T follicular helper cell (primary cell): ENCODE results near the gene TRMT10B.
A peak's percentile ranks its signal among the peaks of the same experiment; 100 is the strongest.

ENCODE experiments used
- DNase-seq: peaks from one replicate; pipeline ENCODE4 v3.0.0-alpha.2; 2020; ENCODE audit warnings: low read depth
- total RNA-seq, 2 experiments: gene quantifications; one replicate each; lab custom pipeline; 2026; lab: John Stamatoyannopoulos, UW

Gene TRMT10B, protein sequence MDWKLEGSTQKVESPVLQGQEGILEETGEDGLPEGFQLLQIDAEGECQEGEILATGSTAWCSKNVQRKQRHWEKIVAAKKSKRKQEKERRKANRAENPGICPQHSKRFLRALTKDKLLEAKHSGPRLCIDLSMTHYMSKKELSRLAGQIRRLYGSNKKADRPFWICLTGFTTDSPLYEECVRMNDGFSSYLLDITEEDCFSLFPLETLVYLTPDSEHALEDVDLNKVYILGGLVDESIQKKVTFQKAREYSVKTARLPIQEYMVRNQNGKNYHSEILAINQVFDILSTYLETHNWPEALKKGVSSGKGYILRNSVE
- 11.4 to 17.3 reads per million in 2 experiments for total RNA-seq

DNA sequence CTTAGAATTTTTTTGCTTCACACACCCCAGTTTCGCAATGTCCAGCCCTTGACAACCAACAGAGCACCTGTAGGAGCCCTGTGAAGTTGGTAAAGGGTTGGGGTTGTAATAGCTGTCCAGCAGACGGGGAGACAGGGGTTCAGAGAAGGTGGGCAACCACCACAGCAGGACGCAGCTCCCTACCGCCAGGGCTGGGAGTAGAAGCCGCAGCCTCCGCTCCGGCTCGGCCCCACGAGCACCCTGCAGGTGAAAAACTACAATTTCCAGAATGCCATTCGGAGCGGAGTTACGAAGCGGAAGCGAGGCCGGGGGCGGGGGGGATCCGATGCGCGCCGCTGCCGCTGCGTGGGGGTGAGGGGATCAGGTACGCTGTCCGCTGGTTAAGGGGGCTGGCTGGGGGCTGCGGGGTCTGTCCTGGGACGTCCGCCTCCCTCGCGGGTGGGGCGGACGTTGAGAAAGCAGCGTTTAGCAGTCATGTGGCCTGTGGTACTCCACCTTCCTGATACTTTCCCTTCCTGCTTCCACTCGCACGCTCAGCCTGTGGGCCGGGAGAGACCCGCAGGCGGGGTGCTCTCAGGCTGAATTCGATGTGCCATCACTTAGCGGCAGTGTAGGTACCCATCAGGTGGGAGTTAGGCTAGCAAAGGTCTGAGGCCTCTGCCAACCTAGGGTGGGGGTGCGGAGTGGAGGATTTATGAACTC, at the start of gene TRMT10B:
Gene TRMT10B (plus strand): TSS at position 317 of the 702 bp plus-strand sequence. CDS start 8,127 bp downstream, outside the sequence.
- DNase-seq = peak; percentile 56

DNA sequence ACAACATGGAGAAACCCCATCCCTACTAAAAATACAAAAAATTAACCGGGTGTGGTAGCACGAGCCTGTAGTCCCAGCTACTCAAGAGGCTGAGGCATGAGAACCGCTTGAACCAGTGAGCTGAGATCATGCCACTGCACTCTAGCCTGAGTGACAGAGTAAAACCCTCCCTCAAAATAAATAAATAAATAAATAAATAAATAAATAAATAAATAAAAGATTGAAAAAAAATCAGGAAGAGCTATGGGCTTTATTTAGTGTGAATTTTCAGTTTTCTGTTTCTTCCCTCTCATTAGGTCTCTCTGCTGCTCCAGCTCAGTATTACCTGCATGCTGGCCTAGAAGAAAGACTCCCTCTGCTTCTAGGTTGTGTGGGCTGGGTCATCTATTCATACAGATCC, 47.8 kb upstream of the TRMT10B start:
- no peak for DNase-seq

DNA sequence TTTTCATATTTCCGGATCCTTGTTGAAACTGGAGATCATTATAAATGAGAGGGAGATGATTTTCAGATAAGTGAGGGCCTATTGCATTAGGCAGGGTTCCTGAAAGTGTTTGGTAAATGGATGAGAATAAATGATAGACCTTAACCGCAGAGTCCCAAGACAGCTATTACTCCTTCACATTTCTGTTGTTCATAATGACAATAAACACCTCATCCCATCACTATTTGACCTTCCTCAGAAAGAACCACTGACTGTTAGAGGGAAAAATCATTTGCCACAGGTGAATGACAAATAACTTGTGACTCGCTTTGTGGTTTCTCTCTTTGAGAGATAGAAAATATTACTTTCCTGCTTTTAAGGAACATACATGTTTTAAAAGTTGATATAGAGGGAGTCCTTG, 47.3 kb upstream of the TRMT10B start:
- DNase-seq = no peak

DNA sequence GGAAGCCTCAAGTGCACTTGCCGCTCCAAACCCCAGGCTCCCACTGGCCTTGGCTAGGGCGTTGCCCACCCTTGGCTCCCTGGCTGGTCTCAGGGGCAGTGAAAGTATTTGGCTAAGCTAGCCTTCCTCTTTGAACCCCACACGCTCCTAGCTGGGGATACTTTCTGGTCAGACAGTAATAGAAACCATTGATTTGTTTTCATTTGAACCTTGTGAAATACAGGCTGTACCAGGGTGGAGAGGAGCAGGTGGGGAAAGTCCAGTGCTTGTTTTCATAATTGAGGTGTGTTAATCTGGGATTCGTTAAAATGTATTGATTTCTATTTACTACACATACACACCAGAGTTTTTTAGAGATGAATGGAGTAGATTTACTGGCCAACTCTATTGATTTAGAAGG, 45.9 kb upstream of the TRMT10B start:
- DNase-seq = no peak

DNA sequence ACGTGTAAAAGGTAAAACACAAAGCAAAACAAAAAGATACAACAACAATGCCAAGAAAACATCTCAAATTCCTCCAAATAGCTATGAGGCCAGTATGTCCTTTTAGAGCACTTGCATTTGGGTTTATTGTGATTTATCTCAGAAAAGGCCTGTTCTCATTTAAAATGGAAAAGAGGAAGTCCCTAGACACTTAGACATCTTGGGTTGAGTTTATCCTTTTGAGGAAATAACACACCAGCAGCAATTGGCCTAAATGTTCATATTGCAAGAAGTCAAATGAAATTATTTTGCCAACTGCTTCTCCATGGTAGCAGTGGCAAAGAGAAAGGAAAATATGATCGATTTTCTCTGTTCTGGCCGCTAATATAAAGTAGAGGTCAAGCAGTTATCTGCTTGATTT, 43.6 kb upstream of the TRMT10B start:
- no peak for DNase-seq

DNA sequence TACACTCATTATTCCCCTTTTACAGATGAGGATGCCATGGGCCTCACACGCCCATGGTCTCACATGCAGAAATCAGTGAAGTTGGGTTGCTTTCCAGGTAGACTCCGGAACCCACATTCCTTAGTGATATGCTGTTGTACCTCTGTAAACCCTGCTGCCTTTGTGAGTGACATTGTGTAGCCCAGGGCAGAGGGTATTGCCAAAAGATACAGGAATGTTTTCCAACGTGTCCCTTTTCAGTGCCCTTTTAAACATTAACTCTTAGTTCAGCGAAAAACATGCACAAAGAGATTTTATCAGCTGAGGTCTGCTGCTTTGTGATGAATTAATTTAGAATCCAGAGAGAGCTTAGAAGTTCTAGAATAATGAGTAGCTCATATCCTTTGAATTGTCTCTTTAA, 38.3 kb upstream of the TRMT10B start:
- DNase-seq = no peak

DNA sequence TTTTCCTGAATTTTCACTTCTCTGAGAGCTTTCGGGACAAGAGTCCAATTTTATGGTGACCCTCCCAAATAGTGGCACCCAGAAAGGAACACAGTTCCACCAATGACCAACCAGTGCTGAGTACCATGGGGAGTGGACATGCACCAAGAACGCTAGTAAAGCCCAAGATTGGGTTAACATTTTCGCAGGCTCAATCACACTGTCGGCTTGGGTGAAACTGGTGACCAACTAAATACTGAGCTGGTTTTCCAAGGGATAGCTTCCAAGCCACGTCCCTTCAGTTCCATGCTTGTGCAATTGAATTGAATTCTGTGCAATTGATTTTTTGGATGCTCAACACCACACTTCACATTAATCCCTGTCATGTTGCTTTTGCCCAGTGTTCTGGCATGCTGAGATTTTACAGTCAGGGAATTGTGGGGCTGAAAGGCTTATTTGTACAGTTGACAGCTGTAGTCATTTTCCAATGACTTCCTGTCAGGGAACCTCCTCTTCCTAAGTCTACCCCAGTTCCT, 37.6 kb upstream of the TRMT10B start:
- no peak for DNase-seq

DNA sequence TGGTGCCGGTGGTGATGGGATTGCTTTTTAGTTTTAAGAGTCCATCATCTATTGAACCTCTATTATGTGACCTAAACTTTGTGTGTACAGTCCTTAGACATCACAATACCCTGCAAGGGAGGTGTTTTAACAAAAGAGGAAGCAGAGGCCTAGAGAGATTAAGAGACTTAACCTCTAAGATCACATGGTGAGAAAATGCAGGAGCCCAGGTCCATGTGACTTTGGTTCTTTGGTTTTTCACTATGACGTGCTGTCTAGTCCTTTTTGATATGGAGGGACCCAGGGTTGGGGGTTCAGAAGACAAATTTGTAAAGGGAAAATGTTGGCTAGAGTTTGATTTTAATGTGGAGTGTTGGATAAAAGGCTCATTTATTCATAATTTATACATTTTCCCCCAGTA, 34.1 kb upstream of the TRMT10B start:
- DNase-seq = no peak

DNA sequence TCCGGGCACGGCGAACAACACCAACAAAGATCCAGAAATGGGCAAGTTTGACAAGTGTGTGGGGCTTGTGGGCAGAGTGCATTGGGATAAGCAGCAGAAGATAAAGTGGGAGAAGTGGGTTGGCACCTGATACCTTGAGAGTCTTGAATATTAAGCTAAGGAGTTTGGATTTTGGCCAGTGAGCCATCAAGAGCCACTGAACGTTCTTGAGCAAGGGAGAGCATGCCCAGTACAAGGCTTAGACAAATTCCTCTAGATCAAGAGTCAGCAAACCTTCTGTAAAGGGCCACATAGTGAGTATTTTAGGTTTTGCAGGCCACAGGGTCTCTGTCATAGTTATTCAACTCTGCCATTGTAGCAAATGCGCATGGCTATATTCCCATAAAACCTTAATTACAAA, 26.6 kb upstream of the TRMT10B start:
- DNase-seq = no peak

DNA sequence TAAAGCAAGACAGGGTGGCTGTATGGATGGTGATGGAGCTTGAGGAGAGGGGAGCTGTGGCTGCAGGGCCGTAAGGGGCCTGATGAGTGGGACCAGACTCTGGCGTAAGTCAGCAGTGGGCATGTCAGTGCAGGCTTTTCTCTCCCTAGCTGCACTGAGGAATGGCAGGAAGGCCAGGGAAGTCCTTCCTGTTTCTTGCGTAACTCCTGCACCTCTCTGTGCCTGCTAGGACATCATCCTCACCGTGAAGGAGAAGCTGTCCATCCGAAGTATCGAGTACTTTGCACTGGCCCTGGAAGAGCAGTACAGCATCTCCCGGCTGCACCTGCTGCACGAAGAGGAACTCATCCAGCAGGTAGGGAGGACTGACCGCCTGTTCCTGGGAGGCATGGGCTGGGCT, 24.1 kb upstream of the TRMT10B start:
- DNase-seq = no peak

DNA sequence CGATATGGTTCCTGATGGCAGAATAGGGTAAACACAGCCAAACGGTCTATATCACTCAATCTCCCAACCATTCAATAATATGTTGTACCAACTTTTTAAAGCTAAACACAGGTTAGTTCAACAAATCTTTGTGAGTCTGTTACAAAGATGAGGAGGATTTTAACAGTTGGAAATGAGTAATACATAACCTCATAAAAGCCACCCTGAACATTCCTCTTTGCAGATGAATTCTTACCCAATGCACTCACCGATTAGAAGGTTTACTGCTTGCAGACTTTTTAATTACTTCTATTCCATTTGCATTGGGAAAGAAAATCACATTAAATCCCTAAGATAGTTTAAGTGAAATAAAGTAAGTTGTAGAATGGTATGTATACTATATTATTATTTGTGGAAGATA, 23.3 kb upstream of the TRMT10B start:
- DNase-seq = no peak

DNA sequence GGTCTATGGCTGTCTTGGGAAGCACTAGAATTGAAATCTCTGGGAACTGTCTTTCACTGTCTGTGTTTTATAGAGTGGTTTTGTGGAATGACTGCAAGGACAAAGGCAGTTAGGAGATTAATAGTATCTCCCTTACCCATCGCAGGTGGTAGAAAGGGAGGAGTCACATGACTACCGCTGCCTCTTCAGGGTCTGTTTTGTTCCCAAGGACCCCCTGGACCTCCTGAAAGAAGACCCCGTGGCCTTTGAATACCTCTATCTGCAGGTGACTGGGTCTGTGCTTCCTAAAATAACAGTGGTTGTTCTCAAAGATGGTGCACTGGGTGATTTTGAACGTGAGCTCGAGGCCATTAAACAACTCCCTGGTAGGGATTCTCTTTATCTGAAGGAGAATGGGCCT, 22.8 kb upstream of the TRMT10B start:
- DNase-seq = no peak

DNA sequence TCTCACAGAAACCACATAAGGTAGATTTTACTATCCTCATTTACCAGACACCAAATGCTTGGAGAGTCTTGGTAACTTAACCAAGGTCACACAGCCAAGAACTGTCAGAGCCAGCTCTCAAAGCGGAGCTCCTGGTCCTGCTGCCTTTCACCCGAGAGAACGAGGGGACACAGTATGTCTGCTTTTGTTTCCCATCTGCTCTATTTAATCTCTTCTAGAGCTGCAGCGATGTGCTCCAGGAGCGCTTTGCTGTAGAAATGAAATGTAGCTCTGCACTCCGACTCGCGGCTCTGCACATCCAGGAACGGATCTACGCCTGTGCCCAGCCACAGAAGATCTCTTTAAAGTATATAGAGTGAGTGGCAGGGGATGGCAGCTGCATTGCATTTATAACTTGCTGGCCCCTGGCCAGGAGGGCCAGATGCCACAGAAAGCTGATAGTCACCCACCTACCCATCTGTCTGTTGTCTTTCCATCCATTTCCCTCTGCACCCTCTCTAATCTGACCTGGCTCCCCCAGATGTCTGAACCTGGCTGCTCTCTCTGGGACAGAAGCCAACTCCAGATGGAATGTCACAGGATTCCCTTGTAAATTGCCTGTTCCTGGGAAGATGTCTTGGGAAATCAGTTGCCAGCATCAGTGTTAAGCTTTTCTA, 21.4 kb upstream of the TRMT10B start:
- no peak for DNase-seq

DNA sequence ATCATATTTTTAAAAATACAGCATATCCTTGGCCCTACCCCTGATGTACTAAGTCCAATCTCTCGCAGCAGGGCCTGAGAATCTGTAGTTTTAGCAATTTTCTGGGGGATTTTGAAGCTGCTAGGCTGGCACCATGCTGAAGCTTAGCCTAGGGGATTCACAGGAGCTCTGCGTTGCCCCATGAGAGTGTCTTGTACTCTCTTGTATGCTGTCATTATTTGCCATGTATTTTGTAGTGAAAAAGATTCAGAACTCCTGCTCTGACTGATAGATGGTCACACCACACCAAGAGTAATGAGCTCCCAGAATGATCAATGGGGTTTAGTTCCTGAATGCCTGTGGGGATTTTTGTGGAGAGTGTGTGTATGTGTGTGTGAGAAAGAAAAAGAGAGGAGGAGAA, 20.7 kb upstream of the TRMT10B start:
- DNase-seq = no peak

DNA sequence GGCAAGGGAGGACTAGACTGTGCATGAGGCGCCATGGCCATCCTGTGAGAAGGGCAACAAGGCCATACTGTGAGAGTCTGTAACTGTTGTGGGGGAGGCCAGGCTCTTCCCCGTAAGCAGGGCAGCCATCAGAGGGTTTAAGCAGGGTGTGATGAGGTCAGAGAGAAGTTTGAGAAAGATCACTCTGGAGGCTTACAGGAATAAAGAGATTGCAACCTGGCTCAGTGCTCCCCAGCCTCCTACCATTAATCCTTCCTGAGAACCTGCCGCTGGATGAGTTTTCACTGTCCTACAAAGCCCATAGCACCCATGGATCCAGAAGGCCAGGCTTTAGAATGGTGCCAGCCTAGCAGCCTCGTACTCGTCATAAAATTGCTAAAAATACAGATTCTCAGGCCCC, 14.4 kb upstream of the TRMT10B start:
- no peak for DNase-seq

DNA sequence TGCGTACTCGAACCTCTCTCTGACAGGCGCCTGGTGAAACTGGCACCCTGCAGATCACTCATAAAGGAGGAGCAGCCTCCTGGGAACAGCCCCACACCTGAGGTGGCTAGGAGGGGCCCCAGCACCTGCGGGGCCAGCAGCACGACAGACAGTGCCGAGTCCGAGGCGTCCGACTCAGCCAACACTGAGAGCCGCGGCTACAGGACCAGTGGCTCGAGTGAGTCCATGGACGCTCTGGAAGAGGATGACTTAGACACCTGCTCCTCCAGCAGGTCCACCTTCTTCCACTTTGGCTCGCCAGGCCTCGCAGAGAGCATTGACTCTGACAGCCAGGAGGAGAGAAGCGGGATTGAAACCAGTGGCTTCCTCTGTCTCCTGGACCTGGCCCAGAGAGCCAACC, 13.5 kb upstream of the TRMT10B start:
- no peak for DNase-seq

DNA sequence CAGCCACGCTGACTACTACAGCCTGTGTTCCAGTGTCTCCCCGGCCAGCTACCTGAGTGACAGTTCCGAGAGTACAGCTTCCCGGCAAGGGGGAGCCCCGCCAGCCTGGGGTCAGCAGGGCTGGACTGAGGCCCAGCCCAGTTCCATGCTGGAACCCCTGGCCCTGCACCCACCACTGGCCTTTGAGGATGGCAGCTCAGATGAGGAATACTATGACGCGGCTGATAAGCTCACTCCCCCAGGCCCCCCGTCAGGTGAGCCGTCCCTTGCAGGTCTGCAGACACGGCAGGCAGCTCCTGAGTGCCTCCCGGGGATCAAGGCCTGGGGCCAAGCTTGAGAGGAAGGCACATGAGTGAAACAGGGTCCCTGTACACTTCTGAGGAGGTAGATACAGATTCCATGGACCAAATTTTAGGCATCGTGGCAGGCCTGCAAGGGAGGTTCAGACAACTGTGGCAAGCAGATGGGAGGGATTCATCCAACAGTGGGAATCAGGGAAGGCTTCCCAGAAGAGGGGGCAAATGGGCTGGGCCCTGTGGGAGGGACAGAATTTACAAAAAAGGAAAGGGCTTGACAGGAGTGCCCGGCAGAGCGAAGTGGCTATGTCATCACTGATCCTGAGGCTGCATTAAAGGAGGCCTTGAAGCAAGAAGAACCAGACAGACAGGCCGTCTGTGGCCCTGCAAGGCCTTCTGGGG, 12.8 kb upstream of the TRMT10B start:
- DNase-seq = no peak

DNA sequence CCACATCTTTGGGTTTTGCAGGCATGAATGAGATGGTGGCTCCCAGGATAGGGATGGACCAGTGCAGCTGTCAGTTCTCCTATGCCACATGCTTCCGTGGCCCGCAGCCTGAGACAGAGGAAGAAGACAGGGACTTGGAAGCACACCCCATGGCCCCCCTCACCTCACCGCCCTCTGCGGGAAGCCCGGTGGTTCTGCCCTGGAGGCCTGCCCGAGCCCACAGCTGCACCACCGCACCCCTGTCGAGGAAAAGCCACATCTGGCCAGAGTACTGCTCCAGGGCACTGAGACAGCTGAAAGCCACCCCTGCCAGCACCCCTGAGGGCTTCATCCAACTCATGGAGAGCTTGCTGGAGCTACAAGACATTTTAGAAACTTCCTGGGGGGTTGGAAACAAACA, 7.6 kb upstream of the TRMT10B start:
- DNase-seq = no peak

DNA sequence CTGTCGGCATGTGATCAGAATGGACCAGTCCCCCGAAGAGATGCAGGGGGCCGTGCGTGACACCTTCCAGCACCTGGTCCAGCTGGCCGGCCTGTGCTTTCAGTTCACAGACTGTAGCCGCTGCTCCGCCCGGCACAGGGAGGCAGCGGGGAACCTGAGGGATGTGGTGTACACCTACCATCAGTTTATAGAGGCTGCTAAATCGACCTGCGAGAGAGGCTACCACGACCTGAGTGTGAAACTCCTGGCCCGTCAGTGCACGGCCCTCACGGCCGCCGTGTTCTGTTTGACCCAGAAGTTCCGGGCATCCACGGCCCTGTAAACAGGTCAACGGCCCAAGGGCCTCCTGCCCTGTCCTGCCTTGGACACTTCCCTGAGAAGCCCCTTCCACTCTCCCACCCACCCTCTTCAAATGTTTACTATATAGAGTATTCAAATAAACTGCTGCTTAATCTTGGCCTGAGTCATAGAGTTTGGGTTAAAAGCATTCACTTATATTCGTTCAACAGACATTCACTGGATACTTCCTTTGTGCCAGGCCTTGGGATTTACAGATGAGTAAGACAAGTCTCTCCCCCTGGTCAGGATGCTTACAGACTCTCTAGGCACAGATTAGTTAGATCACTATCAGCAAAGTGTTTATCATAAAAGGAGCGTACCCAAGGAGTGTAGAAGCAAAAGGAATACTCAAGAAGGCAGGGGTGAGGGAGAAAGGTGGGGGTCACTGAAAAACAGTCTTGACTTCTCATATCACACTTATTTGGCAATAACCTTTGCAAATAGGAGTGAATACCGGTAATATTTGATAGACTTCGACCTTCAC, 6.9 kb upstream of the TRMT10B start:
- no peak for DNase-seq

DNA sequence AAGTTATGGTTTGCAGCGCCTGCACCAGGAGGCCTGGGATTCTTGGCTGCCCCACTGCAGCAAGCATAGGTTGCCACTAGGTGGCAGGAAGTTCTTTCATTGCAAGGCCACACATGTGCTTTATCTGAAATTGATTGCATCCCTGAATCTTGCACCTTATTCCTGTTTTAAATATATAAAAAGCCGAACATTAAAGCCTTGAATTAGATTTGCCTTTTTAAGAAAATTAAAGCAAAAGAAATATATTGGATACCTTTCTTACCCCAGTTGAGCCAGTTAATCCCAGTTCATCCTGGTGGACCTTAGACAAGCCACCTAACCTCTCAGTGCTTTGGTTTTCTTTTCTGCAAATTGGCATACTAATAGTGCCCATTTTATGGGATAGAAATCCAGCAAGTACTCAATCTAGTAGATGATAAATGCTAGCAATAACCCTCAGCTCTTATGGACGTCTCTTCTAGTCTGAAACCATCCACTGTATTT, 6.3 kb upstream of the TRMT10B start:
- peak; percentile 26 for DNase-seq

DNA sequence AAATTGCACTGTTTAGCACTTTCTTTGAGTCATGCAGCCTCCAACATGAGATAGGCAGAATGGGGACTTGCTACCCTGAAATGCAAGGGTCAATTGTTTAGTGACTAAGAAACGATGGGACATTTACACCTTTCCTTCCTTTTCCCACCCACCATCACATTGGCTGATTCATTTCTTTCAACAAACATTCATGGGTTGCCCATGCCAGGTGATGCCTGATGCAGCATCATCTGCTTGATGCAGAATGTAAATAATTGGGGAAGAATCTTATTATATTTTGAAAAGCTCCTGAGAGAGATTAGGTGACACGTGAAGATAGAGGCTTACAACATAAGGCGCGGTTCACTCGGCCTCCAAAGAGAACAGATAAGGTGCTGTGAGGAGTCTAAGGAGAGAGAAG, 4.5 kb upstream of the TRMT10B start:
- no peak for DNase-seq
